GM18520 (cell line): ENCODE measurements around the gene IQCH.
"Not testable (repeated sequence)": the region's sequence is repeated elsewhere in the genome, so short reads cannot be mapped to it uniquely, and the experiment has no call there.

Experiments used
- ATAC-seq: cut with Tn5 transposase; IDR thresholded peaks from one replicate; pipeline ENCODE4 v1.9.1; 2021; ENCODE audit not compliant: unreplicated experiment

The IQCH gene

DNA sequence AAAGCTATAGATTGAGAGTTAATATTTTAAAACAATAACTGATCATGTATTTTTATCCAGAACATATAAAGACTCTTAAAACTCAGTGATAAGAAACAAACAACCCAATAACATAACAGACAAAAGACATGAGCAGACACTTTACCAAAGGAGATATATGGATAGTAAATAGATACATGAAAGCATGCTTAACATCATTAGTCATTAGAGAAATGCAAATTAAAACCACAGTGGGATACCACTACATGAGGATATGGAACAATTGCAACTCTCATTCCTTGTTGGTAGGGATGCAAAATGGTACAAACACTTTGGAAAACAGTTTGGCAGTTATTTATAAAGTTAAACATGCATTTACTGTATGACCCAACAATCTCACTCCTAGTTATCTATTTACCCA, 95.0 kb downstream of the IQCH start:
- ATAC-seq, result no peak

GRCh38 chr15:67350042-67350441, 95.5 kb downstream of the IQCH start:
- ATAC-seq, result no peak

DNA sequence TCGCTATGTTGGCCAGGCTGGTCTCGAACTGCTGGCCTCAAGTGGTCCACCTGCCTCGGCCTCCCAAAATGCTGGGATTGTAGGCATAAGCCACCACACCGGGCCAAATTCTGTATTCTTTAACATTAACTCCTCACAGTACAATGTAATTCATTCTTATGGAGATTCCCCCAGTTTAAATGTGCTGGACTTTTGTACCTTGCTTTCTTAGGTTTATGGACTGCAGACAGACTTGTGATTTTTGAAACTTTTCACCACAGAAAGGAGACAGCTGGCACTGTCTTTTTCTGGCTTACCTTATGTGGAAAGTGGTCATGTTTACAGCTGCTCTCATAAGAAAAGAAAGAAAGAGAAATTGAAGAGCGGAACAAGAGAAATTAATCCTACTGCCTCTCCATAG, 103.8 kb downstream of the IQCH start:
- no peak for ATAC-seq

DNA sequence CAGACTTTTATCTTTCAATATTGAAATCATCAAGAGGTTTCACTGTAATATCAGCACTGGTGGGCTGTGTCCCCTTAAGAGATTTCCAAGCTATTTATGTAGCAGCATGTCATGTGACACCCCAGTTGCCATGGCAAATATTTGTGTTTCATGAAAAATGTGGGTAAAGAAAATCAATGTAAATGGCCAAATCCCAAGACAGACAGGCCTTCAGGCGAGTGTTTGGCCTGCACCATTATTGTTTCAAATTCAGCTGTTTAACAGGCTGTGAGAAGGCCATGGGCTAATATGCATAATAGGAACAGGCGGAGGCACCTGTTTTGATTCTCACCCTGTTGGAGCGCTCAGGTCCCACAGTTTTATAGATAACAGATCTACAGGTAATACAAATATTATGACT, 104.2 kb downstream of the IQCH start:
- no peak for ATAC-seq

DNA sequence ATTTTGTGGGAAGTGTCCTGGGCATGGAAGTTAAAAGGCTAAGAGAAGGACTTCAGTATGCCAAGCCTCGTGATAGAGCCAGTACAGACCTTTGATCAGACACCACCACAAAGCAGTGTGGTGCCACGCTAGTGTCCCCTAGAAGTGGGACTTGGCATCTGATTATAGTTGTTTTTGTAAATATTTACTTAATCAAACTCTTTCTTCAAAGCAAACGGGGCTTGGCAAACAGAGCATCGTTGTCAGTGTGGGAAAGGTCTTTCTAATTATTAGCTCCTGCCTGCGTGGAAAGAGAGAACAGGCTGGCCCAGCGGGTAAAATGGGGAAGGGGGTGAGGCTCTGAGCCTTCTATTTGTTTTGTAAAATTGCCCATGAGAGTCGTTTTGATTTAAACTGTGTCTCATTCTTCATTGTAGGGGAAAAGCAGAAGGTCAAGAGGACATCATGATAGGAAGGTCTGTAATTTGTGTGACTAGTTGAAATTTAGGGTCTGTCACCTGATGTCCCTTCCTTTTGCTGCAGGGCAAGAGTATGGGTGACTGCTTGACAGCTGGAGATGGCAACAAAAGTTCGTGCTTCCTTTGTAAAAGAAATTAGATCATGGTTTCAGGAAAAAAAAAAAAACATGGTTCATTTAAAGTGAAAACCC, 105.0 kb downstream of the IQCH start:
- ATAC-seq, result no peak

DNA sequence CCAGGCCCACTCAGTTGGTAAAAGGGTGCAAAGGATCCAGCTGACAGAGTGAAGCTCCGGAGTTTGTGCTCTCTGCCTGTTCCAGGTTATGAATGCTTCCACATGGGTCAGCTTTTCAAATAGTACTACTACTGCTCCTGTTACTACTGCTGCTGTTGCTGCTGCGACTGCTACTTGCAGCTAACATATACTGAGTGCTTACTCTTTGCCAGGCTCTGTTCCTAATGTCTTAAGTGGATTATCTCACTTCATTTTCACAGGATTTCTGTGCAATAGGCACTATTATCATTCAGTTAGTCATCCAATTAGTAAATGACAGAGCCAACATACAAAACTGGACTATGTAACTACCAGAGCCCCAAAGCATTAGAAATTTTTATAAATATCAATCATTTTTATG, 106.5 kb downstream of the IQCH start:
- ATAC-seq, result no peak

- not testable (repeated sequence) for ATAC-seq
Observed at GRCh38 chr15:67363712-67364111, 109.1 kb downstream of the IQCH start.

DNA sequence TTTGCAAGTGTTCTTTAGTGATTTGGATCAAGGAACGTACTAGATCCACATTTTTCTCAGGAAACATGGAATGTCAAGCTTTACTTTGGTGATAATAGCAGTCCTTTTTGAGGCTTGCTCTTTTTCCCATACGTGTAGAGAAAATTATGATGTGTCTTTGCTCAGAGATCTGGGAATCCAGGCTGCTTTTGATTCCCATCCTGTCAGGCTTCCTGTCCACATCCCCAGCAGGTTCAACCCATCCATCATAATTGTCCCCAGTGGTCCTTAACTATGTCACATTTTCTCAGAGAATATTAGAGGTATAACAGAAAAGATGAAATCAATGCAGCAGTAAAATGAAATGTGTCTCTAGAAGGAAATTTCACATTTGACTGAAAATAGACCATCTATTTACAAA, 111.4 kb downstream of the IQCH start:
- no peak for ATAC-seq

DNA sequence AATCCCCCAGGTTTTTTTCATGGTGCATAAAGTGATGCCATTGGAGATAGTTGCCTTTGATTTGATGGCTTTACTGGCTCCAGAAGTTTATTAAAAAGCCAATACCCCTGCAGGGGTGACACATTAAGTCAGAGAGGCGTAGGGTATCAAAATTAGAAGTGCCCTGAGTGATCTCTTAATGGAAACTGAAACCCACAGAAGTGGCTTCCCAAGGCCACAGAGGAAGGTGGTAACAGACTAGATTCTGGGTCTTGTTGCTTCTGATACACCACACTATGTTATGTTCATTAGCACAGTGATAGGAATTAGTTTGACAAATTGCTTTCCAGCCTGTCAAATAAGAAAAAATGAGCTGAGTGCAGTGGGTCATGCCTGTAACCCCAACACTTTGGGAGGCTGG, 112.3 kb downstream of the IQCH start:
- no peak for ATAC-seq

DNA sequence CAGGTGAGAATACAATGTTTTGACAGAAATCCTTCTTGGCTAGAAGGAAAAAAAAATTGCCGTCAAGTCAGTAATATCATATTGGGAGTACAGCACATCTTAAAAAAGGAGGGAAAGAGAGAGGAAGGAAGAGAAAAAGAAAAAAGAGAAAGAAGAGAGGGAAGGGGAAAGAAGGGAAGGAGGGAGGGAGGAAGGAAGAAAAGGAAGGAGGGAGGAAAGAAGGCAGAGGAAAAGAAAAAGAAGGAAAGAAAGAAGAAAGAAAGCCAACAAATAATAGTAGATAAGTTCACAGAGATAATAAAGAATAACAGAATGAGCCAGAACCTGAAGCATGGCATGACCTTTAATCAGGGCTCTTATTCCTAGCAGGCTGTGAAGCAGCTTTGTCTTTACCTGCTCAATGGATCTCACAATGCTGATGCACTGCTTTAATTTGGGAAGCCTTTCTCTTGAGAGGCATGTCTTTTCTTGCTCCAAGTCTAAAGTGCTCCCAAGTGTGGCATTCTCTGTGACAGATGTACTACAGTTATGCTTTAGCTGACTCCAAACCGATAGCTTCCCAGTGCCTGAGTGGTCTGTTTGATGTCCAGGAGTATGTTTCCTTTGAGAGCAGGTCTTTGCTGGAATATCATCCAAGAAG, 114.9 kb downstream of the IQCH start:
- ATAC-seq, result no peak

- no peak for ATAC-seq
Observed at GRCh38 chr15:67370206-67370954, 115.8 kb downstream of the IQCH start.

DNA sequence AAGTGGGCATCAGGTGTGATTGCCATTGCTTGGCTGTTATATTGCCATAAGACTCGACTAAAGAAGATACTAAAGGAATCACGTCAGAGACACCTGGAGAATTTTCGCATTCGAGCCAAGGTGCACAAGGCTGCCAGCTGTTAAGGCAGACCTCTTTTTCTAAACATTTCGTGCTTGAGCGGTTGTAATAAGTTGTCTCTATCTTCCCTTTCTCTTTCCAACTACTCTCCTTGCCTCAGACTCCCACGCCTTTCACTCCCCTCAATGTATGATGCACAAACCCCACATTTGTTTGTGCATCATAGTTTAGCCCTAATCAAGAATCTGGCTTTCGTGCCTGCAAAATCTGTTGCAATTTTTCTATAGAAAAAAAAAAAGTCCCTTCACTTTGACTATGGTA, 118.0 kb downstream of the IQCH start:
- ATAC-seq, result no peak

DNA sequence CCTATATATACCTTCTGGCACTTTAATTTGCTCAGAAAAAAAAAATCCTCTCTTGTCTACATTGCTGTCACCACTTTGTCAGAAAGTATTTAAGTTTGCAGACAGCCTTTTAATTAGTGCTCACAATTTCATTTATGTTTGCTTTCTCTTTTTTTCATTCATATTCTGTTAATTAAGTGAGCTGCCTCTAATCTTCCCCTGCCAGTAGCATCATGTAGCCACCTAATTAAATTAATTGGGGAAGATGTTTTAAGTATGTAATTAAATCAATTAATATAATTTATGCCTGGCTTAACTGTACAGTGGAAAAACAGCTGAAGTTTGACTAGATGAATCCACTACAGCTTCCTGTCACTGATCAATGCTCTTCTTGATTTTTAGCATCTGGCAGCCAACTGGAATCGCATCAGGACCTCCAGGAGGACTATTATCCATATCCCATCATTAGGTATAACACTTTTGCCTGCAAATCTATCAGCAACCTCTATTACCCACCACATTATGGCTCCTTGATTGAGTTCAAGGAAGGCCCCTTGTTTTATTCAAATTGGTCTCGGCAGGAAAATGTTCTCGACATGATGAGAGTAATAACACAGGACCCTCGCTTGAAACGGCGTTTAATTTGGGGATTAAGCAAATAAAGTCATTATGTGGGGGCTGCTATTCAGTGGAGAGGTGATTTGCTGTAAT, 118.5 kb downstream of the IQCH start:
- no peak for ATAC-seq

GRCh38 chr15:67373971-67374370, 119.4 kb downstream of the IQCH start:
- ATAC-seq, result no peak

GRCh38 chr15:67379530-67379929, 124.9 kb downstream of the IQCH start:
- no peak for ATAC-seq

GRCh38 chr15:67380921-67381320, 126.3 kb downstream of the IQCH start:
- ATAC-seq, result no peak

GRCh38 chr15:67381416-67382045, 126.9 kb downstream of the IQCH start:
- no peak for ATAC-seq

GRCh38 chr15:67382723-67383122, 128.1 kb downstream of the IQCH start:
- no peak for ATAC-seq

- no peak for ATAC-seq
Observed at GRCh38 chr15:67383899-67384298, 129.3 kb downstream of the IQCH start.

GRCh38 chr15:67384761-67385160, 130.2 kb downstream of the IQCH start:
- ATAC-seq, result no peak

DNA sequence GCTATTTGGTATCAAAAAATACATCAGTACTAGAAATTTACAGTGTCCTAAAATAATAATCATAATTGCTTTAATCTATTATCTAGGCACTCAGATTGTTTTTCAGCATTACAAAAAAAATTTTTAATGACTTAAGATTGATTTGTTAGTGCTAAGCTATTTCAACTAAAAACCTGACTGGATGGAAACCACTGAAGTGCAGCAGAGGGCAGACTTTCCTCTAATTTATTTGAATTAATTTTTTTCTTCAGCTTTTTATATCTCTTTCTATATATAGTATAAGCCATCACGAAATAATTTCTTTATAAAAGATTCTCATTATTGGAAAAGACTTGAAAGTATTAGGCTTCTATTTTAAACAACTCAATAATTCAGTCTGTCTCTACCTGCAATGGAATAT, 131.4 kb downstream of the IQCH start:
- no peak for ATAC-seq
